ENCODE measurements around the gene F2RL2.

Gene F2RL2

DNA sequence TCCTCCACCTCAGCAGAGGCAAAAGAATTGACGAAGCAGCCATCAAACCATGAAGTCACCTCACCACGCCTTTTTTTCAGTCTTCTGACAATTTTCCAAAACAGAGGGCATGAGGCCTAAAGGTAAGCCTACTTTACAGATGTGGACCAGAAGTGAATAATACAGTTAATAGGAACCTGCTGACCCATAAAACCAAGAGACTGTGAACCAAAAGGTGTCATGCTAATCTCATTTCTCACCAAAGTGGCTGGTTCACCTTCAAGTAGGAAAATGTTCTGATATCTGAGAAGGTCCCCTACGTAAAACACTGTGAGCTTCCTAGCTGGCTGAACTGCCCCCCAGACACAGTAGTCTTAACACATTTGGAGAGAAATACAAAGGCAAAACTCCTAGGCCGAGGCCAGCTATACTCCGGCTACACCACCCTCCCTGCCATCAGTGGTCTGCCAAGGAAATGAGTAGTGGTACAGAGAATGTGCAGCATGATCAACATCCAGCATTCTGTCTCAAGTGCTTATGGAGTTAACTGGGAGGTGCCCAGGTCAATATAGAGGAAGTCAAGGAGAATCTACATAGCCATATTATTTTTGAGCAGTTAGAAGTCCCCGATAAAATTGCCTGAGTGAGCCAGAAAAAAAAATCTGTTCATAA lies 19.3 kb upstream of the F2RL2 start:
- DNase-seq (ENCODE audit: low read depth): peak; percentile 50
- no peak for TF ChIP-seq CTCF (conservative IDR thresholded peaks at IDR 0.05; ENCODE audit: low read depth, low read length)
- H3K4me3 ChIP-seq (ENCODE audit: low read depth, low read length): no peak overlapping the region

DNA sequence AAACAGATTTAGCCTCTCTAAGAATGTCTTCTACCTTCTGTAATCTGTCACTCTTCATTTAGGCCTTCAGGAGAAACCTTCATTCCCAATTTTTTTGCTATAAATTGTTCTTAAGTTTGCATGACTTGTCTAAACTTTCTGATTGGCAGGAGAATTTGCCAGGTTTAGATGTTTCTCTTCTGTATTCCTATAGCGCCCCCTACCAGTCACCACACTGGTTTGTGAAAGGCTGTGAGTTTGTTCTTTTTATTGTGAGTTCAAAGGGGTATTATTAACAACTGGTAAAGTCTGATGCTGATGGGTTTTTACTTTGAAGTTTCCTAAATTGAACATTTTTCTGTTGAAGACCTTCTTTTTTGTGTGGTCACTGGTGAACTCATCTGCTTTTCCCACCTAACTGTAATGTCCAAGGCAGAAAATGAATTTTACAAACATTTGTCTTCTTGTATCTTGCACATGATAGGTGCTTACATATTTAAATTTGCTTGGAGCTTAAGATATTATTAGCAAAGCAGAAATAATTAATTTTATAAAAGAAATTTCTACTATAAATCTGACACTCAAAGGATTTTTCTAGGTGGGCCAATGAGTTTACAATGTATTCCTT lies 18.4 kb upstream of the F2RL2 start:
- peak; percentile 78 for TF ChIP-seq CTCF (conservative IDR thresholded peaks at IDR 0.05; ENCODE audit: low read depth, low read length)
- DNase-seq (ENCODE audit: low read depth): peak; percentile 89
- no peak overlapping the region for H3K4me3 ChIP-seq (ENCODE audit: low read depth, low read length)

DNA sequence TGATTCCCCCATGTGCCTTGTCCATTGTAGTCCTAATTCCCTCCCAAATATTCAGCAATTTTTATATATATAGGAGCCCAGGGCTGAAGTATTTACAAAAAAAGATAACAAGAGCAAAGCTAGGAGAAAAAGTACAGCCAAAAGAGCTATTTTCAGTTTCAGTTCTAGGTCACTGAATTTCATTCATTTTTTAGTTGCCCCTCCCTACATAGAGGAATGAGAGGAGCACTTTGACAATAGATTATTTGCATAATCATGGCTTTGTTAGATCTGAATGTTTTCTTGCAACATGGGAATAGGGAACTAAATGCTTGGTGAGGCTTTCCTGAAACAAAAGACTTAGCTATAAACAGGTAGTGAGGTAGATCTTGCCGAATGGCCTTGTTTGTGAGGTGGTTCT lies 15.3 kb upstream of the F2RL2 start:
- no peak for TF ChIP-seq CTCF (conservative IDR thresholded peaks at IDR 0.05; ENCODE audit: low read depth, low read length)
- DNase-seq (ENCODE audit: low read depth): peak; percentile 58
- H3K4me3 ChIP-seq (ENCODE audit: low read depth, low read length): no peak overlapping the region

DNA sequence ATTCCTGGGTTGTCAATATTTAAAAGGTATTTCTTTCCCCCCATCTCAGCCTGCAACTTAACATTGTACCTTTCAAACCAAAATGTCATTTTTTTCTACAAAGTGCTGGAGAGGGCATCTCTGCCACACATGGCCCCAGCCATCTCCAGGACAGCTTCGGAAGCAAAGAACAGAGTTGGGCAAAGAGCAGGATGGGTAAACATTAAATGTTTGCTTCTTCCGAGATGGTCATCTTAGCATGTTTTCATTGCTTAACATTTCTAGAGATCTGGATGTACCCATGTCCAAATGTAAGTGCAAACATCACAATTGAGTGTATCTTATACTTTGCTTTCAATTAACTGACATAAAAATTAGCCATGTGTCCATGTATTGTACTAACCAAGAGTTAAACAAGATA lies 14.3 kb upstream of the F2RL2 start:
- no peak for TF ChIP-seq CTCF (conservative IDR thresholded peaks at IDR 0.05; ENCODE audit: low read depth, low read length)
- H3K4me3 ChIP-seq (ENCODE audit: low read depth, low read length): no peak overlapping the region
- no peak for DNase-seq (ENCODE audit: low read depth)

DNA sequence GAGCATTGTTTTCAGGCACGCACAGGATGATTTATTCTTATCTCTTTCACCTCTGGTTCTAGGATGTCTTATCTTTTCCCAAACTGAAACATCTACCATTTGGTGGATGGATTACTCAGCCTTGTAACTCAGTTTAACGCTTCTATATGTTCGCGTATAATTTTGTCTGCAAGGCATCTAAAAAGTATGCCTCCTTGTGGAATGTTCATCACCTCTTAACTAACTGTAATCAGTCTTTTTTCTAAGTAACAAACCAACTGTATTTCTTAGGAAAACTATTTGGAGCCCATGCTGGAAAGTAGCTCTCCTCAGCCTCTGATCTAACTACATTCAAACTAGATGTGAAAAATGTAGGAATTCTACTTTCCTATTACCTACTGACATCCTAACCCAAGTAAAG lies 11.5 kb upstream of the F2RL2 start:
- TF ChIP-seq CTCF (conservative IDR thresholded peaks at IDR 0.05; ENCODE audit: low read depth, low read length): no peak
- no peak for DNase-seq (ENCODE audit: low read depth)

DNA sequence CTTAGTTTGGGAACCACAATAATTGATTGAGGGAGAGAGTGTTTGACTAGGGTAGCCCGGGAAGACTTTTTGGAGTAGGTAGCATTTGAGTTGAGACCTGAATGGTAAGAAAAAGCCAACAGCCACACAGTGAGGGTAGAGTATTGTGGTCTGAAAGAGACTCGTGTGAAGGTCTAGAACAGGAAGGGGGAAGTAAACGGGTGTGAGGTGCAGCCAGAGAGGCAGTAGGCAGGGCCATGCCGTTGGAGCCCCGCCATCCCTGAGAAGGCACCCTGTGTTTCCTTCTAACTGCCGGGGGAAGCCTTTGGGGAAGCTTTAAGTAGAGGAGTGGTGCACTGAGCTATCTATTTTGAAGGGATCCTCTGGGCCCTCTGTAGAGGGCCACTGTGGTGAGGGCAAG lies 3.5 kb upstream of the F2RL2 start:
- H3K4me3 ChIP-seq (ENCODE audit: low read depth, low read length): no peak overlapping the region
- no peak for DNase-seq (ENCODE audit: low read depth)
- TF ChIP-seq CTCF (conservative IDR thresholded peaks at IDR 0.05; ENCODE audit: low read depth, low read length): no peak

More for the DNA sequence above, 11.5 kb upstream of the F2RL2 start:
- H3K4me3 ChIP-seq (ENCODE audit: low read depth, low read length): no peak overlapping the region
